GM04504 (cell line): ENCODE measurements around the gene TRMT11.
A peak's percentile ranks its signal among the peaks of the same experiment; 100 is the strongest.
"Not testable (repeated sequence)": the region's sequence is repeated elsewhere in the genome, so short reads cannot be mapped to it uniquely, and the experiment has no call there.

Source experiments
- DNase-seq: peaks from one replicate; pipeline ENCODE4 v3.0.0-alpha.2; 2012; ENCODE audit warnings: low read depth

Gene TRMT11

GRCh38 chr6:125956506-125957390, 29.6 kb upstream of the TRMT11 start, which contains the start of gene HINT3:
HINT3 (plus strand) TSS chr6:125956770; CDS start chr6:125956978, 208 bp downstream.
- peak; percentile 86 for DNase-seq

GRCh38 chr6:125957391-125957693, 29.0 kb upstream of the TRMT11 start:
- DNase-seq: no peak

- DNase-seq: no peak
Measured at GRCh38 chr6:125957845-125958244, 28.5 kb upstream of the TRMT11 start.

DNA sequence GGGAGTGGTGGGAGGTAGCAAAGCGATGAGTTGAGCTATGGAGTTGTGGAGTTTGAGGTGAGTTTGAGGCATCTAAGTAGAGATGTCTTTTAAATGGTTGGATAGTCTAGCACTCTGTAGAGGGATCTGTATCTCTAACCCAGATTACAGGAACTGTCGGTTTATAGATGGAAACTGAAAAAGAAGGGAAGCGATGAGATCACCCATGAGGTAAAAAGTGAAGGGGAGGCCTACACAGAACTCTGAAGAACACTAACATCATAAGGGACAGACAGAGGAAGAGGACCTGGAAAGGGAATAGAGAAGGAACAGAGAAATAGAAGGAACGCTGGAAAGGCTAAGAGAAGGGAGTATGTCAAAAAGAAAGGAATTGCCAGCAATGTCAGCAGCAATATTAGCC, 27.3 kb upstream of the TRMT11 start:
- DNase-seq: no peak

DNA sequence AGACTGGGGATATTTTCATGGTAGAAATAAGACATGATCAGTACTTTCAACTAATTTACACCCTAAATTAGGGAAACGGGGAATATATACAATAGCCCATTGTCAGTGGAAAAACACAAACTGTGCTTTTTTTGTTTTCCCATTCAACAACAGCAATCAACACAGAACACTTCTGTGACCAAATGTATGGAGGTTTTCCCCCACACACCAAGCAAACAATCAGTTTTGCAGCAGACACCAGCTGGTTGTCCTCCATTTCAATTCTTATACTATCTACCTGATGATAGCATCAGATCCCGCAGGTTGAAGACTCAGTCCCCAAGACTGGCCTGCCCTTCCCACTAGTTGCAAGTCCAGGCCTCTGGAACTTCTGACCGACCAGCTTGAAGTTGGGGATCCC, 25.2 kb upstream of the TRMT11 start:
- no peak for DNase-seq

DNA sequence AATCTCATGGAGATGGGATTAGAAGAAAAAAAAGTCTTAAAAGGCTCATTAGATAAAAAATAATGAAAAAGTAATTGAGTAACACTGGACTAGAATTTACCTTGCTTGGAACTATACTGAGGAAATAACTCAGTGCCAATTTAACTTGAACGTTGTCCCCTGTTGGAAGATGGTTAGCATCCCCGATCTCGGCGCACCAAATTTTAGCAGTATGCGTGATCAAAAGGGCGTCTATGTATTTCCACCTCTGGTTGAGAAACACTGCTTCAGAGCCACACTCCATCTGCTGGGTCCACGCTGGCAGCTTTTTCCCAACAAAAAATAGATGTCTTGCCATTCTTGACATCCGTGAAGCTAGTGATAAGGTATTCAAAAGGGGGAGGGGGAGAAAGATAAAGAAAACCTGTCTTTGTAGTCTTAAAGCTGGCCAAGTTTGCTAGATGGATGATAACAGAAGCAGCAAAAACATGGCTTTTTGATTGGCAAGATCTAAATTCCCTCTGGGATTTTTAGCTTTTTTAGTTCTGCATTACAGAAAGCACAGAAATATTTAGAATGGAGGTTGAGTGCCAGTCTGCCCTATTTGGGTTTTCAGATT, 23.3 kb upstream of the TRMT11 start:
- DNase-seq: no peak

DNA sequence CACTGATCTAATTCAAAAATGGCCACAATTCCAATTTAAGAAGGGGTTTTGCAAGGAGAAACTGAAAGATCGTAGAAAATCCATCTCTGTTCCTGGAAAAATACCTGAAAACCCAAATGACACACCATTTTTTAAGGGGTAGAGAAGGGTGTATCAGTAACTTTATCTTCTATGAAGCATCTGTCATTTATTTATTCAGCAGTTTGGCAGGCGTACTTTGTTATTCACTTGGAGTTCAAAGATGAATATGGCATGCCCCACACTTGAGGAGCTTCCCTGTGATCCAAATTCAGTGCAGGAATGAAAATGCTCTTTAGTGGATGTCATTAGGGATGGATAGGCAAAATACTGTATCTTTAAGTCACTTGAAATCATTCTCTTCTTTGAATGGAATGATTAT, 22.5 kb upstream of the TRMT11 start:
- DNase-seq: no peak

DNA sequence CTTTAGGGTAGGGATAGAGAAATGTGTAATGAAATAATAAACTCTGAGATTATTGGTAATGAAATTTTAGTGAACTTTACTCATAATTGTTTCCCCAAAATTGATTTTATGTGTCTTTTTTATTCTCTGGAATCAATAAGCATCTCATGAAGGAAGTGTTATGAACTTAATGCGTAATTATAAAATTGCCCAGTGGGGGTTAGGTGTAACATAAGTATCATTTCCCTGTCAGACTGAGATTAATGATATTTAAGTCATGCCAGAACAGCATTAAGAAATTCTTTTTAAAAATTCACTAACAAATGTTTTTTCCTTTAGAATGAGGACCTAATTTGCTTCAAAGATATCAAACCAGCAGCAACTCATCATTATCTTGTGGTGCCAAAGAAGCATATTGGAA, 19.8 kb upstream of the TRMT11 start:
- no peak for DNase-seq

DNA sequence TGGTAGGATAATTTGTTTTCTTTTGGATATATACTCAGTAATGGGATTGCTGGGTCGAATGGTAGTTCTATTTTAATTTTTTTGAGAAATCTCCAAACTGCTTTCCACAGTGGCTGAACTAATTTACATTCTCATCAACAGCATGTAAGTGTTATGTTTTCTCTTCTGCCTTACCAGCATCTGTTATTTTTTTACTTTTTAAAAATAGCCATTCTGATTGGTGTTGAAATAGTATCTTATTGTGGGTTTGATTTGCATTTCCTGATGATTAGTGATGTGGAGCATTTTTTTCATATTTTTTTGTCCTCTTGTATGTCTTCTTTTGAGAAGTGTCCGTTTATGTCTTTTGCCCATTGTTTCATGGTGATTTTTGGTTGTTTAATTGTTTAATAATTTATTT, 17.8 kb upstream of the TRMT11 start:
- DNase-seq: no peak

- no peak for DNase-seq
Measured at GRCh38 chr6:125970760-125971159, 15.6 kb upstream of the TRMT11 start.

- not testable (repeated sequence) for DNase-seq
Measured at GRCh38 chr6:125972478-125972877, 13.9 kb upstream of the TRMT11 start.

DNA sequence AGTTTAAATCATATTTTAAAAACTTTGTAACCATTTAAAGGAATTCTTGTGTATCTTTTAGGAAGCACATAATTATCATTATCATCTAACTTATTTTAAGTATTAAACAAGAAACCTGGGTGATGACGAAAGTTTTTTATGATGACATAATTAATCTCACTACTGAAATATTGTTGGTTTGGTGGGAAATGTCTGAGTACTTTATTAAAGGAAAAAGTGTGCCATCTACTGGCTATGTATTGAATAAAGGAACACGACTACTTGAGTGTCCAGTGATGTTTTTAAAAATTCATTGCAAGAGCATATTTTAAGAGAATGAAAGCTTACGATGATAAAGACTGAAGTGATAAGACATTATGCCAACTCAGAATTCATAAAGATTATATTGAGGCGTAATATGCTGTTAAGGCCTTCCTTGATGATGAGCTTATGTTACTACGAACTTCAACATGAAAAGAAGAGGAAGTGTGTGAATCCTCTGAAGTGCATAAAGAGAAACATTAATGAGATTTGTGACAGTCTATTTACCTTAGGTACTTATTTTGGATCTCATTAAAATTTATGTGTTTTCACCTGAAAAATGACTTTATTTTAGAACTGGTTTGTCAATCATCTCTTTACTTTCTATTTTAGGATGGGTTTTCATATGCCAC, 12.0 kb upstream of the TRMT11 start:
- DNase-seq: no peak

- no peak for DNase-seq
Measured at GRCh38 chr6:125979101-125979500, 7.2 kb upstream of the TRMT11 start.

GRCh38 chr6:125981571-125982185, 4.7 kb upstream of the TRMT11 start:
- no peak for DNase-seq

GRCh38 chr6:125983246-125983945, 2.9 kb upstream of the TRMT11 start:
- DNase-seq: peak; percentile 60

DNA sequence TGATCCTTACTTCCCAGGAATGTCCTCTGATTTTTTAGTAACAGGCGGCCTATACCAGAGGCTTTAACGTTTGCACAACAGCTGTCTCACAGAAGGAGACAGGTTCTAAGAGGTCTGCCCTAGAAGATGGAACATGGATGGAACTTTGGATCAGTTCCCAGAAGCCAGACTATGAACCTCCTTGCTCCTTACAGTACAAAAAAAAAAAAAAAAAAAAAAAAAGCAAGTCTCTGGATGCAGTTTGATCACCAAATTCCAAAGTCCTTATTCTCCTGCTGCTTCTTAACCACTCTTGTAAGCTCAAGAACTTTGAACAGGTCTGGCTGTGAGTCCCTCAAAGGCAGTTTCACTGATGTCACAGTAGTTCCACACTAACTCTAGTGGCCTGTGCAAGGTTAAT, 2.0 kb upstream of the TRMT11 start:
- peak; percentile 30 for DNase-seq

DNA sequence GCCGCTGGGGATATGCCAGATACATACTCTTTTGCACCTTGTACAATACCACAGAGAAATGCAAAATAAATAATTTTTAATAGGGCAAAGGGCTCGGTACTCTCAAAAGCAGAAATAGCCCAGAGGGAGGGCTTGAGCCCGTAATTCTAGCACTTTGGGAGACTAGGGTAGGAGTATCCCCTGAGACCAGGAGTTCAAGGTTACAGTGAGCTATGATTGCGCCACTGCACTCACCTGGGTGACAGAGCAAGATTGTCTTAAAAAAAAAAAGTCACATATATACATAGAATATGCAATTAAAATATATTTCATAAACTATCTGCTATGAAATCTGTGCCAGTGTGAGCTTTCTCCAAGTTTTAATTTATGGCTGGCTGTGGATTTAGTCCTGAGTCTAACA, 818 bp upstream of the TRMT11 start:
- DNase-seq: no peak

GRCh38 chr6:125985979-125986300, 400 bp upstream of the TRMT11 start:
- DNase-seq: no peak

DNA sequence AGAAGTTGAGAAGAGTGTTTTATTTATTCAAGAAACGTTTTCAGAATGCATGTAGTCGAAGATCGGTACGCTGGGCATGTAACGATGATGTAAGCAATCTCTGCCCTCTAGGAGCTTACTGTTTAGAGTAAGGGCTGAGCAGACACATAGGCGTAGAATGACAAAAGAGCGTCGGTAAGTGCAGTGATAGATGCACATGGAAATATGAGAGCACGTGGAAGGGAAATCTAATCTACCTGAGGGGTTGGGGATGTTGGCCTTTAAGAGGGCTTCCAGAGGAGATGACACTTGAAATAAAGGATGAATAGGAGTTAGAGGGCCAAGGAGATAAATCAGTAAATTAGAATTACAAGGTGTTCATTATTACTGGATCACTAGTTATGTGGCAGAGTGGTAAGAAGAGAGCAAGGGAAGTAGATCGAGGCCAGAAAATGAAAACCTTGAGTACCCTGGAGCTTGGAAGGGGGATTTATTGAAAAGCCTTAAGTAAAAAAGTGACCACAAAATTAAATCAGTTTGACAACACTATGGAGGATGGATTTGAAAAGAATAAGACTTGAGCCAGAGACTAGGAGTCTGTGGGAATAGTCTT, 782 bp downstream of the TRMT11 start:
- no peak for DNase-seq

GRCh38 chr6:125988280-125988679, 1.9 kb downstream of the TRMT11 start:
- DNase-seq: no peak

DNA sequence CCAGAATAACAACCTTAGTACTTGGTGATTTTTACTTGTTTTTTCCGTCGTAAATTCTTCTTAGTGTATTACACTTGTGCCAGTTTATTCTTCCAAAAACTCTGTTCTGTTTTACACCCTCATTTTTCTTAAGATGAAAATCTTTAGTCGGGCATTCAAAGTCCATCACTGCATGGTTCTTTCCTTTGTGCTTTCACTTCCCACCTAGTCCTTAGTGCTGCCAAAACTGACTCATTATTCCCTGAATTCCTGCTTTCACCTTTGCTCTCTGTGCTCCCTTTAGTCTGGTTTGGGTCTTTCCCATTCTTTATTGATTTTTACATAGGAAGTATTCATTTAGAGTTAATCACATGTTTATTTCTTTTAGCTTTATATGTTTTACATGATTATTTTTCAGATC, 3.3 kb downstream of the TRMT11 start:
- DNase-seq: no peak

DNA sequence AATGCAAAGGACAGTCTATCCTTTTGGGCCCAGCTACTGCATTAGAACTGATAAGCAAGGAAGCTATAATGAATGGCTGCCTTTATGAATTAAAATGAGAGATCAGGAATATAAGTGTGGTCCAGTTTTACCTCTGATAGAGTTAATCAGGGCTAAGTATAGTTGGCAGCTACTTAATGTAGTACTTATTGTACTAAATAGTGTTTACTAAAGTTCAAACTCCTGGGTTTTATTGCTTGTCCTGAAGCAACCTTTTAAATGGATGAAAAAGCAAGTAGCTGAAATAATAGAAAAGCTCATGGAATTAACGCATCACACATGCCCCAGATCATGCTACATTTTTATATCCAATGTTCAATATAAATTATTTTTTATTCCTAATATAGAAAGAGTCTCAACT, 5.3 kb downstream of the TRMT11 start:
- no peak for DNase-seq
